GM12874 (cell line): ENCODE data around the gene CCDC83.

Source experiments
- TF ChIP-seq, protein P1 (sequence below): IDR thresholded peaks from 2 replicates; pipeline ENCODE4 v1.5.1; 2011; ENCODE audit warnings: low read depth, mild to moderate bottlenecking, control low read depth, low read length, moderate library complexity; ENCODE audit not compliant: insufficient read depth

Gene CCDC83

DNA sequence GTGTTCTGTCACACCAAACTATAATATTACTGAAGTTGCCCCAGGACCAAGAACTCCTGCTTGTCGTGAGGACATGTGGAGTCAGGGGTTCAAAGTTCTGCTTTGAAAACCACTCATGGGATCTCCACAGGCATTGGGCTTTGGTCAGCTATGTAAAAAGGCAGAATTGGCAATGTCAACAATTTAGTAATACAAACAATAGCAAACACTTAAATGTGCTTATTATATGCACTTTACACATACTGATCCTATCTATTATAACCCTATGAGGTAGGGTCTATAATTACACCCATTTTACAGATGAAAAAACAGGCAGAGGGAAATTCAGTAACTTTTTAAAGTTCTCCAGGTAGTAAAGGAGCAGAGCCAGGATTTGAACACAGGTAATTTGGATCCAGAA lies 94.6 kb downstream of the CCDC83 start:
- TF ChIP-seq, protein P1, sequence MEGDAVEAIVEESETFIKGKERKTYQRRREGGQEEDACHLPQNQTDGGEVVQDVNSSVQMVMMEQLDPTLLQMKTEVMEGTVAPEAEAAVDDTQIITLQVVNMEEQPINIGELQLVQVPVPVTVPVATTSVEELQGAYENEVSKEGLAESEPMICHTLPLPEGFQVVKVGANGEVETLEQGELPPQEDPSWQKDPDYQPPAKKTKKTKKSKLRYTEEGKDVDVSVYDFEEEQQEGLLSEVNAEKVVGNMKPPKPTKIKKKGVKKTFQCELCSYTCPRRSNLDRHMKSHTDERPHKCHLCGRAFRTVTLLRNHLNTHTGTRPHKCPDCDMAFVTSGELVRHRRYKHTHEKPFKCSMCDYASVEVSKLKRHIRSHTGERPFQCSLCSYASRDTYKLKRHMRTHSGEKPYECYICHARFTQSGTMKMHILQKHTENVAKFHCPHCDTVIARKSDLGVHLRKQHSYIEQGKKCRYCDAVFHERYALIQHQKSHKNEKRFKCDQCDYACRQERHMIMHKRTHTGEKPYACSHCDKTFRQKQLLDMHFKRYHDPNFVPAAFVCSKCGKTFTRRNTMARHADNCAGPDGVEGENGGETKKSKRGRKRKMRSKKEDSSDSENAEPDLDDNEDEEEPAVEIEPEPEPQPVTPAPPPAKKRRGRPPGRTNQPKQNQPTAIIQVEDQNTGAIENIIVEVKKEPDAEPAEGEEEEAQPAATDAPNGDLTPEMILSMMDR: no peak

DNA sequence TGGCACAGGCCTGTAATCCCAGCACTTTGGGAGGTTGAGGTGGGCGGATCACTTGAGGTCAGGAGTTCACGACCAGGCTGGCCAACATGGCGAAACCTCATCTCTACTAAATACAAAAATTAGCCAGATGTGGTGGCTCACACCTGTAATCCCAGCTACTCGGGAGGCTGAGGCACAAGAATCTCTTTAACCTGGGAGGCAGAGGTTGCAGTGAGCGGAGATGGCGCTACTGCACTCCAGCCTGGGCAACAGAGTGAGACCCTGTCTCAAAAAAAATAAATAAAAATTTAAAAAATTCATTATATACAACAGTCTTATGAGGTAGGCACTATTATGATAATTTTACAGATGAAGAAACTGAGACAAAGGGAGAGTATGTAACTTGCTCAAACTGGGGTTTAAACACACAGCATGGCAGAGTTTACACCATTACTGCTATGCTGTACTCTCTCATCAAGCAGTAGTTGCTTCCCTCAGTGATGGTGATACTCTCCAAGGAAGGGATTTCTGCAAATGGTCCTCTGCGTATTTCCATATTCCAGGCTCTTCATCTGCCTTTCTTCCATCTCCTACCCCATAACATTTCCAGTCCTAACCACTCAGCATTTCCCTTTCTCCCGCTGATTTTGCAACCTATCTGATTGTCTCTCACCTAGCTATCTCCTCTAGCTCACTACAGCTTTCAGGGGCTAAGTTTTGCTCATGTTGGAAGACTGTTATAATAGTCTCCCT lies 95.3 kb downstream of the CCDC83 start:
- TF ChIP-seq, protein P1: no peak

- TF ChIP-seq, protein P1: no peak
These were observed 95.8 kb downstream of the CCDC83 start for GRCh38 chr11:85951049-85951405.

DNA sequence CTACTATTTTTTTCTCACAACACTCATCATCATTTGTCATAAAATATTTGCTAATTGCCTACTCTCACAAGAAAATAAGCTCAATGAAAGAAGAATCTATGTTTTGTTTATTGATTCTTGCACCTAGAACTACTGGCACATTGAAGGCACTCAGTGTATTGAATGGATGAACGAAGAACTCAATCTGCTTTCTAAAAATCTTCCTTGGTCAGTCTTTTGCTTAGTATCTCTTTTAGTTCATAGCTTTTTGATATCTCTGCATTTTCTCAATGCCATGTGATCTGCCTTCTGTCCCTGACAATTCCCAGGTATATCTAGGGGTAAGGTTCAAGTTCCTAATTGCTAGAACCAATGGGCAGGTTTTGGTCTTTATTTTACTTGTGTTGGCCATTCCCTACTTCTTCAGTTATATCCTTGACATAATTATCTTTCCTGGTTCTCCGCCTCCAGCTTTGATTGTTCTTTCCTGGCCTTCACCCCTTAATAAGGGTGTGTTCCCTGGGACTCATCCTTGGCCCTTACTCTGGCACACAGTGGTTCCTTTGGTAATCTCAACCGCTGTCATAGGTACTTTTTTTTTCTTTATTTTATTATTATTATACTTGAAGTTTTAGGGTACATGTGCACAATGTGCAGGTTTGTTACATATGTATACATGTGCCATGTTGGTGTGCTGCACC lies 96.4 kb downstream of the CCDC83 start:
- TF ChIP-seq, protein P1: no peak

DNA sequence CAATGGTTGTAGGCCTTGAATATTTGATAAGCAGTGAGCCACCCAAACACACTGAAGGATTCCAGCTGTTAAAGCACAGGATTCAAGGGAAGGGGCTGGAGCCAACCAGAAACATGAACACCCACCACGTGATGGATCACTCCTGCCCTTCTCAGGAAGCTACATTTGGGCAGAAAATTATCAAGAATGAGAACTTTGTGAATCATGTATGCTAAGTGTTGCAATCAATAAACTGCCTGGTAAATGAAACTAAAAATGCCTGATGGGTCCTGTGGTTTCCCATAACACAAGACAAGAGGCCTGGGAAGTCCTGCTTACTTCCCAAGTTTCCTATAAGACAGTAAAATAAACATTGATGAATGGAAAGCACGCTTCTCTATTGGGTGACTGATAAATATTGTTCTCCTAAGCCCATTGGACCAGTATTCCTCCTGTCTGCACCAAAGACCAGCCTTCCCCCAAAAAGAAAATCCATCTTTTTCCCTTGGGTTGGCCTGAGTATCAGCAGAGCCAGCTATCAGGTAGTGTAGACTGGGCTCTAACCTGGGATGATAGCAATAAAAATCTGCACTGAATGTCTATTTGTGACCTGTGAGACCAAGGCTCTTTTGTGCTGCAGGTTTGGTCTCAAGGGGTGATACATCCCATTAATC lies 98.4 kb downstream of the CCDC83 start:
- TF ChIP-seq, protein P1: no peak

- TF ChIP-seq, protein P1: no peak
These were observed 100.3 kb downstream of the CCDC83 start for GRCh38 chr11:85955531-85955930.

DNA sequence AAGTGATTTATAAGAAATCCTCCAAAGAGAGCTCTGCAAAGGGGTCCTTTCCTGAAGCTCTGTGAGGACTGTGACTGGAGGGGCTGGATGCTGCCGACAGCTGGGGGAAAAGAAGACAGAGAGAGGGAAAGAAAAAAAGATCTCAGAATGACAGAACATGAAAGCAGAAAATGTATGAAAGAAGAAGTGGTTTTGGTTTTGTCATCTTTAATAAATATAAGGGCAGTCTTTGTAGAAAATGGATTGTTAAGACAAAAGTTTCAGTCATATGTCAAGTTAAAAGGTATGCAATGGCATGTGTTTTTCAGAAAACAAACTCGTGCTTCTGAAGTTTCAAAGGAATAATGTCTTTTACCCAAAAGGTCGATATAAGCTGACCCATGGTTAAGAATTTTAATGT lies 105.5 kb downstream of the CCDC83 start:
- TF ChIP-seq, protein P1: no peak
